ENCODE measurements around the gene MECP2.

MECP2 gene

GRCh38 chrX:154032160-154032559 is 65.4 kb downstream of the MECP2 start:
- no peak overlapping the region for H3K4me3 ChIP-seq (ENCODE audit: low read depth, low read length)
- TF ChIP-seq, protein P1, sequence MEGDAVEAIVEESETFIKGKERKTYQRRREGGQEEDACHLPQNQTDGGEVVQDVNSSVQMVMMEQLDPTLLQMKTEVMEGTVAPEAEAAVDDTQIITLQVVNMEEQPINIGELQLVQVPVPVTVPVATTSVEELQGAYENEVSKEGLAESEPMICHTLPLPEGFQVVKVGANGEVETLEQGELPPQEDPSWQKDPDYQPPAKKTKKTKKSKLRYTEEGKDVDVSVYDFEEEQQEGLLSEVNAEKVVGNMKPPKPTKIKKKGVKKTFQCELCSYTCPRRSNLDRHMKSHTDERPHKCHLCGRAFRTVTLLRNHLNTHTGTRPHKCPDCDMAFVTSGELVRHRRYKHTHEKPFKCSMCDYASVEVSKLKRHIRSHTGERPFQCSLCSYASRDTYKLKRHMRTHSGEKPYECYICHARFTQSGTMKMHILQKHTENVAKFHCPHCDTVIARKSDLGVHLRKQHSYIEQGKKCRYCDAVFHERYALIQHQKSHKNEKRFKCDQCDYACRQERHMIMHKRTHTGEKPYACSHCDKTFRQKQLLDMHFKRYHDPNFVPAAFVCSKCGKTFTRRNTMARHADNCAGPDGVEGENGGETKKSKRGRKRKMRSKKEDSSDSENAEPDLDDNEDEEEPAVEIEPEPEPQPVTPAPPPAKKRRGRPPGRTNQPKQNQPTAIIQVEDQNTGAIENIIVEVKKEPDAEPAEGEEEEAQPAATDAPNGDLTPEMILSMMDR (IDR thresholded peaks at IDR 0.05; ENCODE audit: control insufficient read depth, extremely low read depth, insufficient read depth), result no peak
- no peak for DNase-seq (ENCODE audit: low read depth)

DNA sequence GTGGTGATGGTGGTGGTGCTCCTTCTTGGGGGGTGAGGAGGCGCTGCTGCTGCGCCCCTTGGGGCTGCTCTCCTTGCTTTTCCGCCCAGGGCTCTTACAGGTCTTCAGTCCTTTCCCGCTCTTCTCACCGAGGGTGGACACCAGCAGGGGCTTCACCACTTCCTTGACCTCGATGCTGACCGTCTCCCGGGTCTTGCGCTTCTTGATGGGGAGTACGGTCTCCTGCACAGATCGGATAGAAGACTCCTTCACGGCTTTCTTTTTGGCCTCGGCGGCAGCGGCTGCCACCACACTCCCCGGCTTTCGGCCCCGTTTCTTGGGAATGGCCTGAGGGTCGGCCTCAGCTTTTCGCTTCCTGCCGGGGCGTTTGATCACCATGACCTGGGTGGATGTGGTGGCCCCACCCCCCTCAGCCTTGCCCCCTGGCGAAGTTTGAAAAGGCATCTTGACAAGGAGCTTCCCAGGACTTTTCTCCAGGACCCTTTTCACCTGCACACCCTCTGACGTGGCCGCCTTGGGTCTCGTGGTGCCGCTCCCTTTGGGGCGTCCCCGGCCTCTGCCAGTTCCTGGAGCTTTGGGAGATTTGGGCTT is 66.7 kb downstream of the MECP2 start:
- no peak for DNase-seq (ENCODE audit: low read depth)

DNA sequence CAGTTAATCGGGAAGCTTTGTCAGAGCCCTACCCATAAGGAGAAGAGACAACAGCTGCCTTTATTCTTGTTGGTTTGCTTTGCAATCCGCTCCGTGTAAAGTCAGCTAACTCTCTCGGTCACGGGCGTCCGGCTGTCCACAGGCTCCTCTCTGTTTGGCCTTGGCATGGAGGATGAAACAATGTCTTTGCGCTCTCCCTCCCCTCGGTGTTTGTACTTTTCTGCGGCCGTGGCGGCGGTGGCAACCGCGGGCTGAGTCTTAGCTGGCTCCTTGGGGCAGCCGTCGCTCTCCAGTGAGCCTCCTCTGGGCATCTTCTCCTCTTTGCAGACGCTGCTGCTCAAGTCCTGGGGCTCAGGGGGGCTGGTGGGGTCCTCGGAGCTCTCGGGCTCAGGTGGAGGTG is 67.3 kb downstream of the MECP2 start:
- no peak overlapping the region for H3K4me3 ChIP-seq (ENCODE audit: low read depth, low read length)
- TF ChIP-seq, protein P1 (IDR thresholded peaks at IDR 0.05; ENCODE audit: control insufficient read depth, extremely low read depth, insufficient read depth), result no peak
- DNase-seq (ENCODE audit: low read depth), result no peak

More for the DNA sequence above, 66.7 kb downstream of the MECP2 start:
- TF ChIP-seq, protein P1 (IDR thresholded peaks at IDR 0.05; ENCODE audit: control insufficient read depth, extremely low read depth, insufficient read depth), result no peak
- H3K4me3 ChIP-seq (ENCODE audit: low read depth, low read length), result no peak overlapping the region

- DNase-seq (ENCODE audit: low read depth), result no peak
- TF ChIP-seq, protein P1 (IDR thresholded peaks at IDR 0.05; ENCODE audit: control insufficient read depth, extremely low read depth, insufficient read depth), result no peak
- no peak overlapping the region for H3K4me3 ChIP-seq (ENCODE audit: low read depth, low read length)
These were observed 68.1 kb downstream of the MECP2 start for GRCh38 chrX:154029439-154029838.

DNA sequence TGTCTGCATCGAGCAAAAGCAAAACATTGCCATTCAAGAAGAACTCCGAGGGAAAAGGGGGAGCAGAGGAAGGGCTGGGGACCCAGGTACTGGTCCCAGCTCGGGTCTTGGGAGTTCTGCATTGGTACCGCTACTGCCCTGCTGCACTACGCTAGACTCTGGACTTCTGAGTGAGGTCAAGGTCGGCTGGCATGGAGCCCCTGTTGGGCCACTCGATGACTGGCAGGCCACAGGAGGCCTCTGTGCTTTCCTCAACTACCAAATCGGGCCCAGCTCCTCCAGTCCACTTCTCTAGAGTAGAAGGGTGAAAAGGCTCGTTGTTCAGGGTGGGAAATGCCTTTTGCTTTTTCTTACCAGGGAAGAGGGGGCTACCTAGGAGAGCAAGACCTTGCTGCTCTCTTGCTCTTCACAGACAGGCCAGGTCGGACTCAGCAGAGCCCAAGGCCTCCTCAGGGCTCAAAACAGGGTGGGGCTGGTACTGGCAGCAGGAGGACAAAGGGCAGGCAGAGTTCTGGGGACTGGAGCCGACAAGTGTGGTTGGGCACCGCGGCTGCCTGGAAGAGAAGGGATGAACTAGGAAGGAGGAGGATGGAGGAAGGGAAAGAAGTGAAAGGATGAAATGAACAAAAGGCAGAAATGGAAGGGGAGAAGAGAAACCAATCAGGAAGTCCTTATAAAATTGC is 68.9 kb downstream of the MECP2 start:
- no peak overlapping the region for H3K4me3 ChIP-seq (ENCODE audit: low read depth, low read length)
- DNase-seq (ENCODE audit: low read depth), result no peak
- TF ChIP-seq, protein P1 (IDR thresholded peaks at IDR 0.05; ENCODE audit: control insufficient read depth, extremely low read depth, insufficient read depth), result no peak

GRCh38 chrX:154027986-154028385 is 69.5 kb downstream of the MECP2 start:
- H3K4me3 ChIP-seq (ENCODE audit: low read depth, low read length), result no peak overlapping the region
- TF ChIP-seq, protein P1 (IDR thresholded peaks at IDR 0.05; ENCODE audit: control insufficient read depth, extremely low read depth, insufficient read depth), result no peak

GRCh38 chrX:154027022-154027402 is 70.5 kb downstream of the MECP2 start:
- no peak for DNase-seq (ENCODE audit: low read depth)
- no peak overlapping the region for H3K4me3 ChIP-seq (ENCODE audit: low read depth, low read length)
- TF ChIP-seq, protein P1 (IDR thresholded peaks at IDR 0.05; ENCODE audit: control insufficient read depth, extremely low read depth, insufficient read depth), result no peak

More at GRCh38 chrX:154027986-154028385, 69.5 kb downstream of the MECP2 start:
- no peak for DNase-seq (ENCODE audit: low read depth)

All from LNCaP clone FGC (cell line).